GM19025 (cell line): ENCODE data around the gene GMDS.

ENCODE experiments used
- ATAC-seq: cut with Tn5 transposase; IDR thresholded peaks from one replicate; pipeline ENCODE4 v1.9.1; 2021; ENCODE audit warnings: mild to moderate bottlenecking, low read depth, moderate library complexity; ENCODE audit not compliant: unreplicated experiment

The GMDS gene

GRCh38 chr6:1873781-1874180, 371.6 kb downstream of the GMDS start:
- no peak for ATAC-seq

- no peak for ATAC-seq
Measured at GRCh38 chr6:1872649-1873131, 372.7 kb downstream of the GMDS start.

- no peak for ATAC-seq
Measured at GRCh38 chr6:1871724-1872315, 373.6 kb downstream of the GMDS start.

- no peak for ATAC-seq
Measured at GRCh38 chr6:1870932-1871331, 374.5 kb downstream of the GMDS start.

GRCh38 chr6:1870251-1870650, 375.2 kb downstream of the GMDS start:
- ATAC-seq = no peak

- ATAC-seq = no peak
Measured at GRCh38 chr6:1869769-1870168, 375.6 kb downstream of the GMDS start.

GRCh38 chr6:1869308-1869707, 376.1 kb downstream of the GMDS start:
- ATAC-seq = no peak

- ATAC-seq = no peak
Measured at GRCh38 chr6:1868561-1869261, 376.7 kb downstream of the GMDS start.

GRCh38 chr6:1867197-1867596, 378.2 kb downstream of the GMDS start:
- no peak for ATAC-seq

- ATAC-seq = no peak
Measured at GRCh38 chr6:1865585-1865984, 379.8 kb downstream of the GMDS start.

GRCh38 chr6:1864496-1864895, 380.9 kb downstream of the GMDS start:
- no peak for ATAC-seq

GRCh38 chr6:1862411-1862810, 383.0 kb downstream of the GMDS start:
- no peak for ATAC-seq

- no peak for ATAC-seq
Measured at GRCh38 chr6:1860756-1861348, 384.6 kb downstream of the GMDS start.

GRCh38 chr6:1858859-1859258, 386.5 kb downstream of the GMDS start:
- no peak for ATAC-seq

- no peak for ATAC-seq
Measured at GRCh38 chr6:1858196-1858595, 387.2 kb downstream of the GMDS start.

- ATAC-seq = peak; percentile 92
Measured at GRCh38 chr6:1856381-1856780, 389.0 kb downstream of the GMDS start.

GRCh38 chr6:1855890-1856289, 389.5 kb downstream of the GMDS start:
- ATAC-seq = no peak

- no peak for ATAC-seq
Measured at GRCh38 chr6:1854296-1854695, 391.1 kb downstream of the GMDS start.

- ATAC-seq = no peak
Measured at GRCh38 chr6:1853761-1854160, 391.6 kb downstream of the GMDS start.

GRCh38 chr6:1851681-1852456, 393.5 kb downstream of the GMDS start:
- no peak for ATAC-seq

GRCh38 chr6:1850840-1851157, 394.6 kb downstream of the GMDS start:
- no peak for ATAC-seq
